Endothelial cell of umbilical vein (primary cell): Measurements from ENCODE around the gene SLC39A11. TPM values are rescaled to one million over a fixed set of nuclear protein-coding genes. Genes with fewer than 3 reads are reported as not detected.

ENCODE experiments used
- BruUV-seq: library from RNA; stranded (reverse); fragments of 400-500 nt; replicated peaks from 2 replicates; lab custom pipeline; 2021; lab: Mats Ljungman, UMichigan
- CTCF ChIA-PET: fragments of 300-600, 350-600 bp; sonication (Branson Sonifier 250); formaldehyde crosslinking; loops from one replicate; lab custom pipeline; 2021; ENCODE audit warnings: antibody characterized with exemption, inconsistent platforms; lab: Charles Lee
- POLR2A ChIA-PET: fragments of 300-600, 350-600 bp; sonication (Branson Sonifier 250); formaldehyde crosslinking; loops from one replicate; lab custom pipeline; 2021; ENCODE audit warnings: antibody characterized with exemption, inconsistent platforms; lab: Charles Lee
- DNase-seq: peaks from one replicate; pipeline ENCODE4 v3.0.0-alpha.2; 2011; ENCODE audit warnings: low read depth, low spot score
- FAIRE-seq: peaks from 2 replicates; lab custom pipeline; 2011; peaks lifted over from hg19 to GRCh38; lab: Jason Lieb, UNC
- H2AFZ ChIP-seq: 2 replicates; pipeline ENCODE4 v1.6.0; 2012; ENCODE audit warnings: low read depth, low read length, control low read depth, inconsistent platforms
- H3K27ac ChIP-seq: 2 replicates; pipeline ENCODE4 v1.5.1; 2011; ENCODE audit warnings: low read depth, mild to moderate bottlenecking, control low read depth, low read length, moderate library complexity; ENCODE audit not compliant: insufficient read depth
- H3K27me3 ChIP-seq, 2 experiments: 2 replicates each; pipeline versions ENCODE4 v1.6.0 to v1.6.1; 2011; ENCODE audit warnings: low read length in 2 of 2, mixed read lengths in 1 of 2; ENCODE audit not compliant: control insufficient read depth in 2 of 2, insufficient read depth in 2 of 2
- H3K36me3 ChIP-seq, 2 experiments: 2 replicates in 1 of 2; 3 replicates in 1 of 2; pipeline ENCODE4 v1.5.1; 2011; ENCODE audit warnings: low read length in 2 of 2, mild to moderate bottlenecking in 1 of 2, moderate library complexity in 1 of 2; ENCODE audit not compliant: control insufficient read depth in 2 of 2, insufficient read depth in 2 of 2; ENCODE audit errors: extremely low read depth in 1 of 2
- H3K4me1 ChIP-seq: 3 replicates; pipeline ENCODE4 v1.5.1; 2011; ENCODE audit warnings: mild to moderate bottlenecking, low read length; ENCODE audit not compliant: control insufficient read depth, insufficient read depth; ENCODE audit errors: extremely low read depth
- H3K4me2 ChIP-seq: 2 replicates; pipeline ENCODE4 v1.6.1; 2011; ENCODE audit warnings: low read length, control low read depth, mixed read lengths; ENCODE audit not compliant: insufficient read depth
- H3K4me3 ChIP-seq, 3 experiments: fragments of 200-600 bp in 1 of 3; sonication (generic), shearing (Covaris generic) in 1 of 3; replicated peaks in 1 of 3; 2 replicates each; pipeline ENCODE4 v1.5.1; 2011 to 2016; ENCODE audit warnings: control low read depth in 3 of 3, low read length in 3 of 3, mild to moderate bottlenecking in 2 of 3, inconsistent platforms in 1 of 3, low read depth in 1 of 3, moderate library complexity in 1 of 3; ENCODE audit not compliant: insufficient read depth in 1 of 3
- H3K79me2 ChIP-seq: 2 replicates; pipeline ENCODE4 v1.6.0; 2012; ENCODE audit warnings: low read length, inconsistent platforms; ENCODE audit not compliant: control insufficient read depth, insufficient read depth
- H3K9ac ChIP-seq: replicated peaks from 2 replicates; pipeline ENCODE3; 2011; ENCODE audit warnings: low read length, control low read depth; ENCODE audit not compliant: insufficient read depth; ENCODE audit errors: extremely low read depth
- H3K9me1 ChIP-seq: replicated peaks from 3 replicates; pipeline ENCODE4 v1.6.0; 2011; ENCODE audit warnings: mild to moderate bottlenecking, low read length; ENCODE audit not compliant: control insufficient read depth, insufficient read depth; ENCODE audit errors: extremely low read depth
- H3K9me3 ChIP-seq: replicated peaks from 2 replicates; pipeline ENCODE4 v1.5.1; 2012; ENCODE audit warnings: low read length, inconsistent platforms; ENCODE audit not compliant: control insufficient read depth, insufficient read depth
- H4K20me1 ChIP-seq: replicated peaks from 2 replicates; pipeline ENCODE3; 2011; ENCODE audit warnings: mild to moderate bottlenecking, low read length; ENCODE audit not compliant: control insufficient read depth, insufficient read depth; ENCODE audit errors: extremely low read depth
- EZH2 ChIP-seq: IDR thresholded peaks from 2 replicates; pipeline ENCODE4 v1.6.1; 2012; ENCODE audit warnings: borderline replicate concordance, low read depth, mild to moderate bottlenecking, moderate library complexity, low read length, inconsistent platforms; ENCODE audit not compliant: severe bottlenecking
- FOS ChIP-seq: IDR thresholded peaks from 2 replicates; pipeline ENCODE4 v1.6.1; 2011; ENCODE audit warnings: mild to moderate bottlenecking, low read length, moderate library complexity, borderline replicate concordance; ENCODE audit not compliant: insufficient read depth
- GATA2 ChIP-seq: IDR thresholded peaks from 2 replicates; pipeline ENCODE4 v1.7.0; 2011; ENCODE audit warnings: low read depth, mild to moderate bottlenecking, moderate library complexity, mixed read lengths, low read length; ENCODE audit not compliant: insufficient read length, insufficient read depth
- JUN ChIP-seq: IDR thresholded peaks from 2 replicates; pipeline ENCODE4 v1.6.1; 2011; ENCODE audit warnings: borderline replicate concordance, low read depth; ENCODE audit not compliant: insufficient read length, insufficient read depth
- MYC ChIP-seq: IDR thresholded peaks from one replicate; pipeline ENCODE4 v1.6.1; 2011; ENCODE audit warnings: mild to moderate bottlenecking, low read depth, low read length
- POLR2A ChIP-seq: IDR thresholded peaks from 2 replicates; pipeline ENCODE4 v1.6.1; 2012; ENCODE audit warnings: low read depth, mild to moderate bottlenecking, control low read depth, low read length
- POLR2AphosphoS5 ChIP-seq: IDR thresholded peaks from 2 replicates; pipeline ENCODE4 v1.6.1; 2012; ENCODE audit warnings: low read depth, mild to moderate bottlenecking, control low read depth, low read length, moderate library complexity; ENCODE audit not compliant: insufficient read depth
- dilution Hi-C: fragments of 300-500 bp; cut with MboI; formaldehyde crosslinking; loops from one replicate; pipeline ENCODE4 v1.15.0; 2019; ENCODE audit warnings: low sequenced_read_pairs; ENCODE audit not compliant: extremely low pct_ligation_motif_present
- intact Hi-C: fragments of 100-400 bp; cut with micrococcal nuclease; formaldehyde crosslinking; loops from one replicate; pipeline ENCODE4 v1.10.0; 2022
- polyA plus RNA-seq, 4 experiments: library from polyadenylated mRNA; depleted of rRNA in 3 of 4; stranded (reverse) in 3 of 4; unstranded in 1 of 4; fragments of >200 nt; gene quantifications; 2 replicates each; pipeline versions ENCODE4 v1.2.1 to v1.2.3, GENCODE V29; 2011 to 2012; ENCODE audit warnings: missing spikeins in 1 of 4
- total RNA-seq: library from RNA; stranded (reverse); gene quantifications from 2 replicates; pipeline ENCODE4 v1.2.3, GENCODE V29; 2021
- TF ChIP-seq, protein P1 (sequence below): IDR thresholded peaks from 2 replicates; pipeline ENCODE4 v1.6.1; 2011; ENCODE audit not compliant: insufficient read depth, insufficient read length
- TF ChIP-seq, protein P2 (sequence below), 2 donors: IDR thresholded peaks; 1 replicate in 1 of 2; 2 replicates in 1 of 2; pipeline ENCODE4 v1.5.1; 2011; ENCODE audit warnings: low read length in 2 of 2, mild to moderate bottlenecking in 2 of 2, moderate library complexity in 2 of 2, control low read depth in 1 of 2, inconsistent platforms in 1 of 2, low read depth in 1 of 2; ENCODE audit not compliant: insufficient read depth in 1 of 2; ENCODE audit errors: extremely low read depth in 1 of 2

Gene SLC39A11
- total and polyA plus RNA-seq, 2 donors (not counting 3 experiments of a cell fraction or from before 2014, with no cell fraction given) = 8.1 to 11.9 TPM

DNA sequence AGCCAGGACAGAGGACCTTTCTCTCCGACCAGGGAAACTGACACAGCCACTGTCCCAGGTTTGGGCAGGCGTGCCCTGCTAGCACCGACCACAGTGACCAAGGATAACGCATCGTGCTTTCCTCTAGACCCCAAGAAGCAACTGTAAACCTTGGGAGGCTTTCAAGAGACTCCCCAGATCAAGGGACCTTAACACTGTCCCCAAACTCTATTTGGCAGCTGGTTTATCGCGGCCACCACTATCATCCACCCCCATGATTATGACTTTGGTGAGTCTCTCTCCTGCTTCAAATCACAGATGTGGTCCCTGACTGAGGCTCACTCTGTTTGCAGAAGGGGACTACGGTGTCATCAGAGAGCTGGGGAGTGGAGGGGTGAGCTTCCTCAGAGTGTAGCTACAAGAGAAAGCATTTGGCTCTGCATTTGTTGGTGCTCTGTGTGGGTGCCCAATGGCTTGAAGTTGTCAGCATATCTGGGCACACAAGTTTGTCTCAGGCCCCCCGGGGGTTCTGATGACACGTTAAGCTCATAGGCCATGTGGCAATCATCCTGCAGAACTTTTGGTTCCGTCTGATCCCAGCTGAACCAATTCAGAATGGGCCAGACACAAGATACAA is 408.0 kb downstream of the SLC39A11 start:
- Histone ChIP-seq H3K9ac (no peak overlapping the region), H3K4me2 (no peak overlapping the region), H3K27me3 (no peaks in the 10 kb centered on the region), H3K9me1 (no peaks in the 10 kb centered on the region), H3K36me3 (no peaks in the 10 kb centered on the region), H3K79me2 (no peaks in the 10 kb centered on the region), H3K4me3 (no peak overlapping the region), H3K27ac (no peak overlapping the region), H2AFZ (no peak overlapping the region), H4K20me1 (no peaks in the 10 kb centered on the region), H3K9me3 (no peaks in the 10 kb centered on the region), H3K4me1 (no peaks in the 10 kb centered on the region)
- dilution Hi-C loops = no loop called here
- FAIRE-seq (no peak), DNase-seq (no peak)
- no TSS peak for BruUV-seq
- intact Hi-C loops = no loop called here
- ChIA-PET POLR2A (no interaction called here), CTCF (no interaction called here)
- TF ChIP-seq GATA2 (no peak), FOS (no peak), MYC (no peak), JUN (no peak), POLR2AphosphoS5 (no peak), POLR2A (no peak), EZH2 (no peak)
- TF ChIP-seq, protein P1, sequence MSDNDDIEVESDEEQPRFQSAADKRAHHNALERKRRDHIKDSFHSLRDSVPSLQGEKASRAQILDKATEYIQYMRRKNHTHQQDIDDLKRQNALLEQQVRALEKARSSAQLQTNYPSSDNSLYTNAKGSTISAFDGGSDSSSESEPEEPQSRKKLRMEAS = no peak
- TF ChIP-seq, protein P2, sequence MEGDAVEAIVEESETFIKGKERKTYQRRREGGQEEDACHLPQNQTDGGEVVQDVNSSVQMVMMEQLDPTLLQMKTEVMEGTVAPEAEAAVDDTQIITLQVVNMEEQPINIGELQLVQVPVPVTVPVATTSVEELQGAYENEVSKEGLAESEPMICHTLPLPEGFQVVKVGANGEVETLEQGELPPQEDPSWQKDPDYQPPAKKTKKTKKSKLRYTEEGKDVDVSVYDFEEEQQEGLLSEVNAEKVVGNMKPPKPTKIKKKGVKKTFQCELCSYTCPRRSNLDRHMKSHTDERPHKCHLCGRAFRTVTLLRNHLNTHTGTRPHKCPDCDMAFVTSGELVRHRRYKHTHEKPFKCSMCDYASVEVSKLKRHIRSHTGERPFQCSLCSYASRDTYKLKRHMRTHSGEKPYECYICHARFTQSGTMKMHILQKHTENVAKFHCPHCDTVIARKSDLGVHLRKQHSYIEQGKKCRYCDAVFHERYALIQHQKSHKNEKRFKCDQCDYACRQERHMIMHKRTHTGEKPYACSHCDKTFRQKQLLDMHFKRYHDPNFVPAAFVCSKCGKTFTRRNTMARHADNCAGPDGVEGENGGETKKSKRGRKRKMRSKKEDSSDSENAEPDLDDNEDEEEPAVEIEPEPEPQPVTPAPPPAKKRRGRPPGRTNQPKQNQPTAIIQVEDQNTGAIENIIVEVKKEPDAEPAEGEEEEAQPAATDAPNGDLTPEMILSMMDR (IDR thresholded peaks at IDR 0.05; ENCODE audit: extremely low read depth in 1 of 2, insufficient read depth in 1 of 2, low read depth in 1 of 2, low read length in 2 of 2) = no peak
